AG04449 (cell line): ENCODE data around the gene TST.

Experiments used
- CTCF ChIA-PET: fragments of 350-600 bp; formaldehyde crosslinking; extraction: SDS; loops from one replicate; lab custom pipeline; 2021; ENCODE audit warnings: antibody characterized with exemption; lab: Yijun Ruan, JAX
- POLR2A ChIA-PET: fragments of 400-600, 350-600 bp; formaldehyde crosslinking; extraction: SDS; loops from one replicate; lab custom pipeline; 2020; ENCODE audit warnings: antibody characterized with exemption, inconsistent platforms; lab: Yijun Ruan, JAX
- DNase-seq: peaks from one replicate; pipeline ENCODE4 v3.0.0-alpha.2; 2010; ENCODE audit warnings: low read depth, low spot score
- H3K4me3 ChIP-seq: 2 replicates; pipeline ENCODE4 v1.5.1; 2011; ENCODE audit warnings: low read depth, mild to moderate bottlenecking, control low read depth, low read length
- TF ChIP-seq, protein P1 (sequence below): IDR thresholded peaks from one replicate; pipeline ENCODE4 v1.5.1; 2011; ENCODE audit warnings: mild to moderate bottlenecking, moderate library complexity, low read length, control low read depth, inconsistent platforms; ENCODE audit not compliant: insufficient read depth; ENCODE audit errors: missing control alignments

Gene TST

DNA sequence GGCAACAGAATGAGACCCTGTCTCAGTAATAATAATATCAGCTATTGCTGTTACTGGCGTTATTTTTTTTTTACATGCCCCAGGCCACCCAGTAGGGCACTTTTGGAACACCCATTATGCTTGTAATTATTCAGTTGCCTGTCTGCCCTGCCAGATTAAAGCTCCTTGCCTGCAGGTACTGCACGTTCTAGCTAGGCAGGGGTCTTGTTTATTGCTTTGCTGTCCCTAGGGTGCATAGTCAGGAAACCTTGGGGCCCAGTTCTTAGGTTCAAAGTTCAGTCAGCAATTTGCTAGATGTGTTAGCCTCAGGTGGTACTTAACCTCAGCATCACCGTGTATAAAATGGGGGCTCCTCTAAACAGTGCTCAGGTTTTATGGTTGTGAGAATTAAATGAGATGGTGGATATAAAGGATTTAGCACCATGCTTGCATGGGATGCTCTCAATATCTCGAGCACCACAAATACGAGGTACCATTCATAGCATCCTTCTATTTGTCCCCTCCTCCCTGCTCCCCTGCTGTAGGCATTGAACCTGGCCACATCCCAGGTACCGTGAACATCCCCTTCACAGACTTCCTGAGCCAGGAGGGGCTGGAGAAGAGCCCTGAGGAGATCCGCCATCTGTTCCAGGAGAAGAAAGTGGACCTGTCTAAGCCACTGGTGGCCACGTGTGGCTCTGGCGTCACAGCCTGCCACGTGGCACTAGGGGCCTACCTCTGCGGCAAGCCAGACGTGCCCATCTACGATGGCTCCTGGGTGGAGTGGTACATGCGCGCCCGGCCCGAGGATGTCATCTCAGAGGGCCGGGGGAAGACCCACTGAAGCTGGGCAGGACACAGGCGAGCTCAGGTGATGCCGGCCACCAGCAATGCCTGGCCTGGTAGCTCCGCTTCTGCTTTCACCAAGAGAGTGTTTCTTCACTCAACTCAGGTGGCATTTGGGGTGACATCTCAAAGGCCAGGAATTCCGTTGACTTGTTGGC lies 9.7 kb upstream of the TST start:
- POLR2A ChIA-PET, result interaction anchor here (1.2 to 1.4 kb wide), 2 partner anchors 10 kb away, joined by 3 to 4 read pairs; partner anchors contain the start of genes MPST and TST
- DNase-seq, result no peak
- H3K4me3 ChIP-seq, result no peak overlapping the region
- TF ChIP-seq, protein P1, sequence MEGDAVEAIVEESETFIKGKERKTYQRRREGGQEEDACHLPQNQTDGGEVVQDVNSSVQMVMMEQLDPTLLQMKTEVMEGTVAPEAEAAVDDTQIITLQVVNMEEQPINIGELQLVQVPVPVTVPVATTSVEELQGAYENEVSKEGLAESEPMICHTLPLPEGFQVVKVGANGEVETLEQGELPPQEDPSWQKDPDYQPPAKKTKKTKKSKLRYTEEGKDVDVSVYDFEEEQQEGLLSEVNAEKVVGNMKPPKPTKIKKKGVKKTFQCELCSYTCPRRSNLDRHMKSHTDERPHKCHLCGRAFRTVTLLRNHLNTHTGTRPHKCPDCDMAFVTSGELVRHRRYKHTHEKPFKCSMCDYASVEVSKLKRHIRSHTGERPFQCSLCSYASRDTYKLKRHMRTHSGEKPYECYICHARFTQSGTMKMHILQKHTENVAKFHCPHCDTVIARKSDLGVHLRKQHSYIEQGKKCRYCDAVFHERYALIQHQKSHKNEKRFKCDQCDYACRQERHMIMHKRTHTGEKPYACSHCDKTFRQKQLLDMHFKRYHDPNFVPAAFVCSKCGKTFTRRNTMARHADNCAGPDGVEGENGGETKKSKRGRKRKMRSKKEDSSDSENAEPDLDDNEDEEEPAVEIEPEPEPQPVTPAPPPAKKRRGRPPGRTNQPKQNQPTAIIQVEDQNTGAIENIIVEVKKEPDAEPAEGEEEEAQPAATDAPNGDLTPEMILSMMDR, result no peak
- CTCF ChIA-PET, result interaction anchor here (1.0 to 6.5 kb wide), 5 partner anchors 7 to 171 kb away, joined by 3 to 78 read pairs (median 4); no protein-coding TSS in a partner anchor

DNA sequence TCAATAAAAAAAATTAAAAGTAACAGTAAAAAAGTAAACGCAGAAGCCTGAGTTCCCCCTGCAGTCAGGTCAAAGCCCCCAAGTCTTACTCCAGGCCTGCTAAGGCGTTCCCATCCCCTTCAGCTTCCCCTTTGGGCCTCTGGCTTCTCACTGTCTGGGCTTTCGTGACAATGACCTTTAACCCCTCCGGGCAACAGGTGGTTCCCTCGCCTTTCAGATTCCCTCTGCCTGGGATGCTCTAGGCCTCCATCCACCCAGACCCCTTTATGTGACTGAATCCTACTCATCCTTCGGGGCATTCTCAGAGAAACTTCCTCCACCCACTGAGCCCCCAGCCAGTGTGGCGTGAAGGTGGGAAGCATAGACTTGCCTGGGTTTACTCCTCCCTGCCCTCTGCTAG lies 8.3 kb upstream of the TST start:
- H3K4me3 ChIP-seq, result no peak overlapping the region
- no peak for DNase-seq

DNA sequence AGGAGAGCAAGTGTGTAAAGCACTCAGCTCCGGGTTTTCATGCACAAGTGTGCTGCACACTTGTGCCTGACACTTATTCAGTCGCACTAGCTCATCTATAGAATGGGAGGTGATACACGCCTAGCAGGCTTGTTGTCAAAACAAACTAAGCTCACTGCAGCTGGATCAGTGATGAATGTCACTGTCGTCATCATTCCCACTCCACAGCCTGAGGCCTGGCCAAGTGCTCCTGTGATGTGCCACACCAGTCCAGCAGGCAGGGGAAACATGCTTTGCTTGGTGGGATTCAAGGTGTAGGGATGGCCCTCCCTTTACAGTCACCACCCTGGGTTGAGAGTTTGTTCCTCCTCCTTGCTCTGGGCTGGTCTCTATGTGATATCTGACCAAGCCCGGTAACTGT lies 7.1 kb upstream of the TST start:
- DNase-seq, result no peak
- no peak overlapping the region for H3K4me3 ChIP-seq
- TF ChIP-seq, protein P1, result no peak
- CTCF ChIA-PET, result interaction anchor here (1.7 to 2.2 kb wide), 2 partner anchors 25 to 173 kb away, joined by 5 read pairs; partner anchors contain the start of gene KCTD17
- POLR2A ChIA-PET, result interaction anchor here (1.1 kb wide), 1 partner anchor 11 kb away, joined by 3 read pairs; no protein-coding TSS in a partner anchor

More for the DNA sequence above, 8.3 kb upstream of the TST start:
- POLR2A ChIA-PET, result no interaction called here
- TF ChIP-seq, protein P1, result no peak
- CTCF ChIA-PET, result interaction anchor here (1.0 kb wide), 1 partner anchor 10 kb away, joined by 3 read pairs; no protein-coding TSS in a partner anchor

DNA sequence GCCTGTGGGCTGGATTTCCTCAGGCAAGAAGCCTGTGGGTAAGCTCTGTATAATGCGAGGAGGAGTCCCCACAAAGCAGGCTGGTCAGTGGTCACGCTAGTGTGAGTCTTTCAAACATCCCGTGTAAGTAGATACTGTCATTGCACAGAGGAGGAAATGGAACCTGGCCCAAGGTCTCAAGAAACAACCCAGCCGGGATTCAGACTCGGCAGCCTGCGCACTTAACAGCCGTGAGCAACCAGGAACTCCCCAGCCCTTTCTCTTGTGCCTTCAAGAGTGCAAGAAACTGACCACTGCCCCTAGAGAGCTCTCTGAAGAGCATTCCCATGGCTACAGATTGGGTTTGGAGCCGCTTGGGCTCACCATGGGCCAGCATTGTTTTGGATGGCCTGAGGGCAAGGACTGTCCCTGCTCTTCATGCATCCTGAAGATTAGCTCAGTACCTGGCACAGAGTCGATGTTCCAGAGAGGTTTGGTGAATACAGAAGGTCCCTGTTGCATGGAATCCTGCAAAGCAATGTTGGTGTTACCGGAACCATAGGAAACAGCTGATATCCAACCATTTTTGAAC lies 6.3 kb upstream of the TST start:
- ChIA-PET POLR2A (interaction anchor here (1.1 kb wide), 1 partner anchor 12 kb away, joined by 3 read pairs; no protein-coding TSS in a partner anchor), CTCF (interaction anchor here (1.7 to 6.0 kb wide), 3 partner anchors 19 to 174 kb away, joined by 5 to 46 read pairs (median 5); partner anchors contain the start of gene KCTD17)
- TF ChIP-seq, protein P1, result no peak
- H3K4me3 ChIP-seq, result no peak overlapping the region
- no peak for DNase-seq

DNA sequence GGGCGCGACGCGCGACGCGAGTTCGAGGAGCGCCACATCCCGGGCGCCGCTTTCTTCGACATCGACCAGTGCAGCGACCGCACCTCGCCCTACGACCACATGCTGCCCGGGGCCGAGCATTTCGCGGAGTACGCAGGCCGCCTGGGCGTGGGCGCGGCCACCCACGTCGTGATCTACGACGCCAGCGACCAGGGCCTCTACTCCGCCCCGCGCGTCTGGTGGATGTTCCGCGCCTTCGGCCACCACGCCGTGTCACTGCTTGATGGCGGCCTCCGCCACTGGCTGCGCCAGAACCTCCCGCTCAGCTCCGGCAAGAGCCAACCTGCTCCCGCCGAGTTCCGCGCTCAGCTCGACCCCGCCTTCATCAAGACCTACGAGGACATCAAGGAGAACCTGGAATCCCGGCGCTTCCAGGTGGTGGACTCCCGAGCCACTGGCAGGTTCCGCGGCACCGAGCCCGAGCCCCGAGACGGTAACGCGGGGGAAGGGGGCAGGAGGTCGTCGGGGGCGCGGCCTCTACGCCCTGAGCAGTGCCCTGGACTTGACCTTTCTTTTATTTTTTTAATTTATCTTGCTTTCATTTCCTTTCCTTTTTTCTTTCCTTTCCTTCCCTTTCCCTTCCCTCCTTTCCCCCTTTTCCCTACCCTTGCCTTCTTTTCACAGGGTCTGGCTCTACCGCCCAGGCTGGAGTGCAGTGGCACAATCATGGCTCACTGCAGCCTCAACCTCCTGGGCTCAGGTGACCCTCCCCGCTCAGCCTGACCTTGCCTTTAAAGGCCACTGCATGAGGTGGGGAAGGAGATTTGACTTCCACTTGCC lies 5.3 kb upstream of the TST start:
- H3K4me3 ChIP-seq, result no peak overlapping the region
- ChIA-PET POLR2A (no interaction called here), CTCF (interaction anchor here (1.7 to 6.0 kb wide), 3 partner anchors 20 to 175 kb away, joined by 5 to 46 read pairs (median 5); partner anchors contain the start of gene KCTD17)
- DNase-seq, result no peak
- TF ChIP-seq, protein P1, result no peak
